ENCODE measurements around the gene COX17.

The COX17 gene

GRCh38 chr3:119673875-119674274 lies 3.3 kb downstream of the COX17 start:
- DNase-seq (ENCODE audit: low read depth), result no peak

GRCh38 chr3:119672776-119673175 lies 4.4 kb downstream of the COX17 start:
- no peak for DNase-seq (ENCODE audit: low read depth)

- DNase-seq (ENCODE audit: low read depth), result no peak
Observed at GRCh38 chr3:119669906-119670570, 7.2 kb downstream of the COX17 start.

- no peak for DNase-seq (ENCODE audit: low read depth)
Observed at GRCh38 chr3:119665954-119666559, 11.1 kb downstream of the COX17 start.

GRCh38 chr3:119664850-119665379 lies 12.3 kb downstream of the COX17 start:
- no peak for DNase-seq (ENCODE audit: low read depth)

- no peak for DNase-seq (ENCODE audit: low read depth)
Observed at GRCh38 chr3:119664370-119664769, 12.8 kb downstream of the COX17 start.

GRCh38 chr3:119663885-119664284 lies 13.3 kb downstream of the COX17 start:
- no peak for DNase-seq (ENCODE audit: low read depth)

- no peak for DNase-seq (ENCODE audit: low read depth)
Observed at GRCh38 chr3:119662604-119663373, 14.4 kb downstream of the COX17 start.

- DNase-seq (ENCODE audit: low read depth), result no peak
Observed at GRCh38 chr3:119660474-119661440, 16.4 kb downstream of the COX17 start, which contains the start of gene POPDC2. Gene POPDC2, minus strand, starts transcription at chr3:119660589. Its CDS starts 166 bp downstream, at chr3:119660423.

GRCh38 chr3:119659606-119660291 lies 17.5 kb downstream of the COX17 start:
- DNase-seq (ENCODE audit: low read depth), result no peak

- DNase-seq (ENCODE audit: low read depth), result no peak
Observed at GRCh38 chr3:119658994-119659393, 18.2 kb downstream of the COX17 start.

- DNase-seq (ENCODE audit: low read depth), result no peak
Observed at GRCh38 chr3:119657887-119658702, 19.1 kb downstream of the COX17 start.

GRCh38 chr3:119653876-119654275 lies 23.3 kb downstream of the COX17 start:
- no peak for DNase-seq (ENCODE audit: low read depth)

GRCh38 chr3:119652306-119653033 lies 24.7 kb downstream of the COX17 start:
- no peak for DNase-seq (ENCODE audit: low read depth)

GRCh38 chr3:119649761-119650160 lies 27.4 kb downstream of the COX17 start:
- DNase-seq (ENCODE audit: low read depth), result no peak

GRCh38 chr3:119647843-119648575 lies 29.2 kb downstream of the COX17 start:
- DNase-seq (ENCODE audit: low read depth), result no peak

- no peak for DNase-seq (ENCODE audit: low read depth)
Observed at GRCh38 chr3:119647171-119647570, 30.0 kb downstream of the COX17 start.

GRCh38 chr3:119645813-119646212 lies 31.4 kb downstream of the COX17 start:
- no peak for DNase-seq (ENCODE audit: low read depth)

GRCh38 chr3:119644481-119644880 lies 32.7 kb downstream of the COX17 start:
- DNase-seq (ENCODE audit: low read depth), result no peak

Data from stimulated activated CD8-positive, alpha-beta memory T cell treated with anti-CD3 and anti-CD28 coated beads, Interleukin-15, amount 100 ng/mL, for 24 hours (primary cell).